Measurements from ENCODE around the gene HOXD9. TPM values are rescaled to one million over a fixed set of nuclear protein-coding genes. Genes with fewer than 3 reads are reported as not detected.

The HOXD9 gene
- total and polyA plus RNA-seq, 8 donors: 0.12 to 1.1 (median 0.34) TPM; not detected in 2

DNA sequence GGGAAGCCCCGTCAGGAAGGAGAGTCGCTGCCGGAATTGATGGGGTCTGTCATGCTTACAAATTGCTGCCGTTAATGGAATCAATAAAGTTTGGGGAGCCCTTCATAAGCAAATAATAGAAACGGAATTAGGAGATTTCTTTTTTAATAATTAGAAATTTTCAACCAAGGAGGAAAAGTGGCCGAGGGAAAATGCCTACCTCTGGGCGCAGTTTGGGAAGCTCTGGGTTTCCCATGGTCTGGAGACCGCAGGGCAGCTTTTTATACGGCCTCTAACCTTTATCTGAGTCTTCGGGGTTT, 40.0 kb upstream of the HOXD9 start:
- no peak for DNase-seq
- no peaks in the 10 kb centered on the region for H3K9me3 ChIP-seq
- no peak for ATAC-seq
- H3K4me1 ChIP-seq: no peaks in the 10 kb centered on the region
- no peak for FAIRE-seq
- 11% methylated on average over 10 of the region's 10 CpGs for WGBS, 2 donors
- H3K36me3 ChIP-seq: no peaks in the 10 kb centered on the region
- H3K4me3 ChIP-seq: no peak overlapping the region
- TF ChIP-seq CTCF (IDR thresholded peaks at IDR 0.05): no peak
- peaks cover 23 to 93% (median 45%) of the 10 kb centered on the region in 4 donors for H3K27me3 ChIP-seq
- intact Hi-C loops (cut with DNase I): no loop called here
- no peak overlapping the region for H3K27ac ChIP-seq

DNA sequence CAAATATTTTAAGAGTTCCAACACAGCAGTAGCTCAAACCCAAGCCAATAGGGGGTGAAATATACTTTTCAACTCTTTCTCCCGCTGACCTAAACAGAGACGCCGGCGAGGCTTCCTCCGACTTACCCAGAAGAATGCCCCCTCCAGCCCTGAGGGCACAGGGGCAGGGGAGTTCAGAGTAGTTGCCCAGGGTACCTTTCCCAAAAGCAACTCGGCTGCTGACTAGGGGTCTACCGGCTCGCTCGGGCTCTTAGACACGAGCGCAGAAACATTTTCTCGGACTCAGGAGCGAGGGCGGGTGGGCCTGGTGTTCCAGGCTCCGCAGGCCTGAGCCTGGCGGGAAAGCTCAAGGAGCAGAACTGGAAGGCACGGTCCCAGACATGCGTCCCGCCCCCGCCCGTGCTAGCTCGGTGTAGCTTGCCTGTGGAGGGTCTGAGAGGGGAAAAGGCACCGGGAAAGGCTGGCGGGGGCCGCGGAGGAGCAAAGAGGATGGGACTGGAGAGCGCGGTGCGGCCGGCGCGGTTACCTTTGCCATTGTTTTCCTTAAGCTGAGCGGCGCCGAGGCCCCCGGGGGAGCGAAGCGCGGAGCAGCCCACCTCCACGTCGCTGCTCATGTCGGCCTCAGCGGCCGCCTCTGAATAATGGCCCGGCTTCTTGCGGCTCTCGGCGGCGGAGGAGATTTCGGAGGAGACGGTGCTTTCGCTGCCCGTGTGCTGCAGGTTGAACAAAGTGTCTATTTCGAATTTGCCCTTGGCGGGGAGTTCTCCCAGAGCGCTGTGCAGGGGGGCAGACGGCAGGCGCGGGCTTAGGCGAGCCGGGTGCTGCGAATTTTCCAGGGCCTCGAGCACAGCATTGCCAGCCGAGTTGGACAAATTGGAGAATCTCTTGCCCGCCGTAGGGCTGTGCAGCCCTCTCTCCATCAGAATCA, 39.4 kb upstream of the HOXD9 start:
- peaks cover 0 to 5% (median 0%) of the 10 kb centered on the region in 3 donors for H3K4me1 ChIP-seq
- H3K27me3 ChIP-seq: peaks cover 17 to 93% (median 44%) of the 10 kb centered on the region in 4 donors
- H3K4me3 ChIP-seq: no peak overlapping the region
- TF ChIP-seq CTCF (IDR thresholded peaks at IDR 0.05): no peak
- no peaks in the 10 kb centered on the region for H3K36me3 ChIP-seq
- intact Hi-C loops (cut with DNase I): no loop called here
- H3K27ac ChIP-seq: no peak overlapping the region
- ATAC-seq: no peak
- peak in 1 of 6 donors; percentile 67 for DNase-seq
- no peaks in the 10 kb centered on the region for H3K9me3 ChIP-seq
- FAIRE-seq: no peak
- 7% methylated on average over 64 to 66 of the region's 66 CpGs for WGBS, 2 donors

DNA sequence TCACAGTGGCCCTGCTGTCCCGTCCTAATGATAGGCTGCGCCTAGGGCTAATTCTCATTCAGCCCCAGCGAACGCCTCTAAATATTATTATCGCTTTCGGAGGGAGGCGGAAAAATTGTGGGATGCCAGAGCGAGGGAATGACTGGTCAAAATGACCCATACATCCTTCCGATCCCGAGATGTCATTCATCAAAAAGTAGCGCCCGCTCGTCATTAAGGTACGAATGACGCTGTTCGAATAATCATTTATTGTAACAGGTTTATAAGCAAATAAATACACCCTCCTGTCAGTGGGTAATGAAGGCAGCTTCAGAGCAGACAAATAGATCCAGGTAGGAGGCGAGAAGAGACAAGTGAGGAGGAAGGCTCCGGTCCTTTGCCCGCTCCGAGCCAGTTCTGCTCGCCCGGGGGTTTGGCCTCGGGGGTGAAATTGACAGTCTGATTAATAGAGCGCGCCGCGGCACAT, 38.7 kb upstream of the HOXD9 start, which contains the start of gene EVX2:
Gene EVX2 (minus strand): TSS at position 167 of the 466 bp plus-strand sequence. CDS start 186 bp downstream, outside the sequence.
- WGBS, 2 donors: 13 to 15% methylated on average over 27 of the region's 27 CpGs

DNA sequence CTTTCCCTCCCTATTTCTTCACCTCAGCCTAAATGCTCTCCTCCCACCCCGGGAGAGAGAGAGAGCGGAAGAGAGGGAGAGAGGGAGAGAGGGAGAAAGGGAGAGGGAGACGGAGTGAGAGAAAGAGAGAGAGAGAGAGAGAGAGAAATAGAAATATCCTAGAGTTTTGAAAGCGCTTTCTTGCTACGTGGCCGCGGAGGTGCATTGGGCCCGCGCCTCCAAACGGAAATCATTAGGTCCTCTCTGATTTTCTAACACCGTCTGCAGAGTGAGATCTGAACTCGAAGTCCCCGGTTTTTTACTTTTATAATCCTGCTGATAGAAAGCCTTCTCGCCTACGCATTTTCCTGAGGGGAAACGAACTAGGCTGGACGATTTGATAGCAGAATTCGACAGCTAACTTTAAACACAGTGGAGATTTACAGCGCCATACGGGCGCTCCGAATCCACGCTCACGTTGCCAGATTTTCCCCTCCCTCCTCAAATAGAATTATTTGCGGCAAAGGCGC, 37.9 kb upstream of the HOXD9 start:
- Histone ChIP-seq H3K4me3 (no peak overlapping the region), H3K4me1 (peaks cover 0 to 6% (median 0%) of the 10 kb centered on the region in 3 donors), H3K27me3 (peaks cover 10 to 94% (median 39%) of the 10 kb centered on the region in 4 donors), H3K36me3 (no peaks in the 10 kb centered on the region), H3K9me3 (no peaks in the 10 kb centered on the region), H3K27ac (no peak overlapping the region)
- 11% methylated on average over 26 of the region's 26 CpGs for WGBS, 2 donors
- no peak for DNase-seq
- ATAC-seq: no peak
- no peak for FAIRE-seq
- no peak for TF ChIP-seq CTCF (IDR thresholded peaks at IDR 0.05)
- intact Hi-C loops (cut with DNase I): loop anchor here in 1 of 3 donors (5.0 kb wide), 1 partner anchor 387 kb away; no protein-coding TSS in a partner anchor

More for the DNA sequence above, 38.7 kb upstream of the HOXD9 start, which contains the start of gene EVX2:
- H3K9me3 ChIP-seq: no peaks in the 10 kb centered on the region
- peaks cover 0 to 6% (median 0%) of the 10 kb centered on the region in 3 donors for H3K4me1 ChIP-seq
- no peak within 1 kb of the TSS for H3K27ac ChIP-seq
- FAIRE-seq (no peak), DNase-seq (no peak), ATAC-seq (no peak)
- no peak within 1 kb of the TSS for H3K4me3 ChIP-seq
- no peaks in the 10 kb centered on the region for H3K36me3 ChIP-seq
- intact Hi-C loops (cut with DNase I): no loop called here
- peaks cover 11 to 94% (median 41%) of the 10 kb centered on the region in 4 donors for H3K27me3 ChIP-seq
- no peak for TF ChIP-seq CTCF (IDR thresholded peaks at IDR 0.05)
